GM23338 (cell line): ENCODE data around the gene IGSF11. TPM values are rescaled to one million over a fixed set of nuclear protein-coding genes. Genes with fewer than 3 reads are reported as not detected.

Experiments used
- ATAC-seq: fragments of 200-7000 bp; cut with Tn5 transposase; 3 replicates; pipeline ENCODE4 v1.9.1; 2020
- DNase-seq: peaks from one replicate; pipeline ENCODE4 v3.0.0-alpha.2; 2015; ENCODE audit warnings: low spot score
- H2AFZ ChIP-seq: fragments of 200-600 bp; sonication (generic); 2 replicates; pipeline ENCODE4 v1.8.0; 2016; ENCODE audit warnings: antibody characterized with exemption, mild to moderate bottlenecking, moderate library complexity
- H3F3A ChIP-seq: fragments of 200-600 bp; sonication (generic); replicated peaks from 2 replicates; pipeline ENCODE4 v1.8.0; 2017; ENCODE audit warnings: antibody characterized with exemption, mixed run types, low read depth
- H3K27ac ChIP-seq: fragments of 200-600 bp; sonication (generic); 2 replicates; pipeline ENCODE4 v1.6.1; 2016; ENCODE audit warnings: low read depth
- H3K27me3 ChIP-seq: fragments of 200-600 bp; sonication (generic); 2 replicates; pipeline ENCODE4 v1.8.0; 2016; ENCODE audit warnings: mild to moderate bottlenecking, mixed run types, moderate library complexity; ENCODE audit not compliant: insufficient read depth
- H3K36me3 ChIP-seq: fragments of 200-600 bp; sonication (generic); 2 replicates; pipeline ENCODE4 v1.8.0; 2016; ENCODE audit warnings: mild to moderate bottlenecking; ENCODE audit not compliant: insufficient read depth
- H3K4me1 ChIP-seq: fragments of 200-600 bp; sonication (generic); 2 replicates; pipeline ENCODE4 v1.8.0; 2016; ENCODE audit warnings: mild to moderate bottlenecking, moderate library complexity; ENCODE audit not compliant: insufficient read depth
- H3K4me2 ChIP-seq: fragments of 200-600 bp; sonication (generic); 2 replicates; pipeline ENCODE4 v1.7.1; 2017; ENCODE audit warnings: mixed run types
- H3K4me3 ChIP-seq: fragments of 200-600 bp; sonication (generic); 2 replicates; pipeline ENCODE4 v1.6.1; 2016; ENCODE audit warnings: mixed run types
- H3K79me2 ChIP-seq: fragments of 200-600 bp; sonication (generic); replicated peaks from 2 replicates; pipeline ENCODE4 v1.8.0; 2017; ENCODE audit warnings: mild to moderate bottlenecking; ENCODE audit not compliant: insufficient read depth
- H3K9me2 ChIP-seq: fragments of 200-600 bp; sonication (generic); 2 replicates; pipeline ENCODE4 v1.8.0; 2017; ENCODE audit not compliant: insufficient read depth
- H4K20me1 ChIP-seq: fragments of 200-600 bp; sonication (generic); replicated peaks from 2 replicates; pipeline ENCODE4 v1.8.0; 2017; ENCODE audit warnings: mild to moderate bottlenecking; ENCODE audit not compliant: insufficient read depth
- H3K27ac Mint-ChIP-seq: 2 replicates; pipeline ENCODE4 v1.8.0; 2020; ENCODE audit warnings: inconsistent platforms, mild to moderate bottlenecking, moderate library complexity, mixed read lengths
- H3K27me3 Mint-ChIP-seq: 3 replicates; pipeline ENCODE4 v1.8.0; 2022; ENCODE audit warnings: low read depth, mild to moderate bottlenecking, moderate library complexity, mixed read lengths, inconsistent platforms; ENCODE audit not compliant: insufficient read depth, poor library complexity
- H3K36me3 Mint-ChIP-seq: 3 replicates; pipeline ENCODE4 v1.8.0; 2021; ENCODE audit warnings: low read depth, mild to moderate bottlenecking, inconsistent platforms, moderate library complexity, mixed read lengths
- H3K4me1 Mint-ChIP-seq: 3 replicates; pipeline ENCODE4 v1.8.0; 2020; ENCODE audit warnings: mild to moderate bottlenecking, inconsistent platforms, mixed read lengths
- H3K4me3 Mint-ChIP-seq: 3 replicates; pipeline ENCODE4 v1.8.0; 2021; ENCODE audit warnings: moderate library complexity, mild to moderate bottlenecking, inconsistent platforms, mixed read lengths
- H3K9me3 Mint-ChIP-seq: 3 replicates; pipeline ENCODE4 v1.8.0; 2020; ENCODE audit warnings: moderate library complexity, mild to moderate bottlenecking, inconsistent platforms, mixed read lengths
- CREB1 ChIP-seq: fragments of 250-450 bp; sonication (Bioruptor Pico); IDR thresholded peaks from 2 replicates; pipeline ENCODE4 v1.5.0; 2020; ENCODE audit warnings: low read depth, mild to moderate bottlenecking, moderate library complexity
- EZH2 ChIP-seq: fragments of 200-600 bp; sonication (generic); IDR thresholded peaks from one replicate; pipeline ENCODE4 v1.8.0; 2017; ENCODE audit warnings: antibody characterized with exemption, mild to moderate bottlenecking, low read depth; ENCODE audit not compliant: unreplicated experiment
- EZH2phosphoT487 ChIP-seq: fragments of 200-600 bp; sonication (generic); IDR thresholded peaks from one replicate; pipeline ENCODE4 v1.8.1; 2018; ENCODE audit warnings: antibody characterized with exemption; ENCODE audit not compliant: unreplicated experiment
- JUNB ChIP-seq: IDR thresholded peaks from one replicate; pipeline ENCODE4 v1.6.1; 2016; ENCODE audit warnings: antibody characterized with exemption; ENCODE audit not compliant: unreplicated experiment
- NANOG ChIP-seq: IDR thresholded peaks from 2 replicates; pipeline ENCODE4 v1.6.1; 2016; ENCODE audit warnings: antibody characterized with exemption, borderline replicate concordance
- POLR2AphosphoS5 ChIP-seq: IDR thresholded peaks from 2 replicates; pipeline ENCODE4 v1.6.1; 2016; ENCODE audit warnings: antibody characterized with exemption, low read depth
- STAT1 ChIP-seq: IDR thresholded peaks from one replicate; pipeline ENCODE4 v1.6.1; 2016; ENCODE audit warnings: antibody characterized with exemption; ENCODE audit not compliant: unreplicated experiment
- ZNF114 ChIP-seq: fragments of 250-450 bp; sonication (Bioruptor Pico); IDR thresholded peaks from 2 replicates; pipeline ENCODE4 v1.5.0; 2020; ENCODE audit warnings: mild to moderate bottlenecking, moderate library complexity
- ZNF331 ChIP-seq: fragments of 250-450 bp; sonication (Bioruptor Pico); IDR thresholded peaks from 2 replicates; pipeline ENCODE4 v1.5.0; 2020; ENCODE audit warnings: low read depth, mild to moderate bottlenecking, moderate library complexity
- ZNF462 ChIP-seq: fragments of 250-450 bp; sonication (Bioruptor Pico); IDR thresholded peaks from 2 replicates; pipeline ENCODE4 v1.5.0; 2020; ENCODE audit warnings: mild to moderate bottlenecking, moderate library complexity
- polyA plus RNA-seq: library from polyadenylated mRNA; unstranded; fragments of >200 nt; fragmentation: Nextera tagmentation; extraction: Ambion mirVana; gene quantifications from 2 replicates; pipeline ENCODE4 v1.2.1, GENCODE V29; 2016
- total RNA-seq: library from RNA; depleted of rRNA; stranded (reverse); fragments of >200 nt; shearing (Covaris generic); gene quantifications from 2 replicates; pipeline ENCODE4 v1.2.3, GENCODE V29; 2014
- TF ChIP-seq, protein P1 (sequence below): IDR thresholded peaks from one replicate; pipeline ENCODE4 v1.6.1; 2018; ENCODE audit warnings: antibody characterized with exemption; ENCODE audit not compliant: unreplicated experiment
- TF ChIP-seq, protein P2 (sequence below), 2 experiments: fragments of 200-600 bp in 1 of 2; sonication (generic) in 1 of 2; conservative IDR thresholded peaks; 2 replicates each; pipeline versions ENCODE4 v1.5.1 to v1.6.1; 2016 to 2017; ENCODE audit warnings: antibody characterized with exemption in 2 of 2, low read depth in 2 of 2, mild to moderate bottlenecking in 2 of 2, moderate library complexity in 1 of 2
- TF ChIP-seq, protein P3 (sequence below): IDR thresholded peaks from 2 replicates; pipeline ENCODE4 v1.6.1; 2016; ENCODE audit warnings: antibody characterized with exemption

The IGSF11 gene
- total and polyA plus RNA-seq, 2 experiments from 2014 or later, result 0.68 to 1.8 TPM

DNA sequence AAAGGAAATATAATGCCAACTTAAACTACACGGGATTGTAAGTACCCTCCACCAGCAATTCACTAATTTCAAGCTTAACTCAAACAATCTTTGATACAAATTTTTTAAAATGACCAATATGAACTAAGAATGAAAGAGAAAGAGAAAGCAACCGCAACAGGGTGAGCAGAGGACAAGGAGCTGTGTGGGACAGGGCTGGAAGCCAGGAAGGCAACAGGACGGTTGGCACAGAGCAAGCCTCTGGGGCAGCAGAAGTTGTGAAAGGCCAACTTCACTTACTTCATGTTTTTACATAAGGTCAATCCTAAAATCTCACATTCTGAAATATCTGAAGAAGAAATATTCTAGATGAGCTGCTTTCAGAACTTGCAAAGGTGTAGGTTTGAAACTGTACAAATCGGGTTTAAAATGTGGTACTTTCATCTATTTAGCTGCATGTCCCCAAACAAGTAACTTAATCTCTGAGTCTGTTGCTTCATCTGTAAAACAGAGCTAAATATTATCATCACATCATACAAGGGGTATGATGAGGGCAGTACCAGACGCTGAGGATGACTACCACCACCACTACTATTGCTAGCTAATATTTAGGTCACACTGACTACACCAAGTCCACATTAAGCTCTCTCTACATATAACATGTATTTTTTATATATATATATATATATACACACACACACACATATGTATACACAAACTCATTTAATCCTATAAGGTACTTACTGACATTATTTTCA is 101.7 kb downstream of the IGSF11 start:
- no peak overlapping the region for H3K4me2 ChIP-seq
- no peaks in the 10 kb centered on the region for H3K36me3 ChIP-seq

More for the DNA sequence above, 101.7 kb downstream of the IGSF11 start:
- no peak overlapping the region for H3K27ac Mint-ChIP-seq
- no peaks in the 10 kb centered on the region for H3F3A ChIP-seq
- no peaks in the 10 kb centered on the region for H3K27me3 Mint-ChIP-seq
- H3K36me3 Mint-ChIP-seq, result no peaks in the 10 kb centered on the region
- ATAC-seq (no peak), DNase-seq (no peak)
- no peaks in the 10 kb centered on the region for H3K4me1 ChIP-seq
- H3K4me1 Mint-ChIP-seq, result no peaks in the 10 kb centered on the region
- H2AFZ ChIP-seq, result no peak overlapping the region
- TF ChIP-seq JUNB (no peak), ZNF462 (CRISPR knock-in tag) (no peak), ZNF114 (CRISPR knock-in tag) (no peak), EZH2phosphoT487 (no peak), NANOG (no peak), CREB1 (CRISPR knock-in tag) (no peak), ZNF331 (CRISPR knock-in tag) (no peak), EZH2 (no peak), STAT1 (no peak), POLR2AphosphoS5 (no peak)
- TF ChIP-seq, protein P1, sequence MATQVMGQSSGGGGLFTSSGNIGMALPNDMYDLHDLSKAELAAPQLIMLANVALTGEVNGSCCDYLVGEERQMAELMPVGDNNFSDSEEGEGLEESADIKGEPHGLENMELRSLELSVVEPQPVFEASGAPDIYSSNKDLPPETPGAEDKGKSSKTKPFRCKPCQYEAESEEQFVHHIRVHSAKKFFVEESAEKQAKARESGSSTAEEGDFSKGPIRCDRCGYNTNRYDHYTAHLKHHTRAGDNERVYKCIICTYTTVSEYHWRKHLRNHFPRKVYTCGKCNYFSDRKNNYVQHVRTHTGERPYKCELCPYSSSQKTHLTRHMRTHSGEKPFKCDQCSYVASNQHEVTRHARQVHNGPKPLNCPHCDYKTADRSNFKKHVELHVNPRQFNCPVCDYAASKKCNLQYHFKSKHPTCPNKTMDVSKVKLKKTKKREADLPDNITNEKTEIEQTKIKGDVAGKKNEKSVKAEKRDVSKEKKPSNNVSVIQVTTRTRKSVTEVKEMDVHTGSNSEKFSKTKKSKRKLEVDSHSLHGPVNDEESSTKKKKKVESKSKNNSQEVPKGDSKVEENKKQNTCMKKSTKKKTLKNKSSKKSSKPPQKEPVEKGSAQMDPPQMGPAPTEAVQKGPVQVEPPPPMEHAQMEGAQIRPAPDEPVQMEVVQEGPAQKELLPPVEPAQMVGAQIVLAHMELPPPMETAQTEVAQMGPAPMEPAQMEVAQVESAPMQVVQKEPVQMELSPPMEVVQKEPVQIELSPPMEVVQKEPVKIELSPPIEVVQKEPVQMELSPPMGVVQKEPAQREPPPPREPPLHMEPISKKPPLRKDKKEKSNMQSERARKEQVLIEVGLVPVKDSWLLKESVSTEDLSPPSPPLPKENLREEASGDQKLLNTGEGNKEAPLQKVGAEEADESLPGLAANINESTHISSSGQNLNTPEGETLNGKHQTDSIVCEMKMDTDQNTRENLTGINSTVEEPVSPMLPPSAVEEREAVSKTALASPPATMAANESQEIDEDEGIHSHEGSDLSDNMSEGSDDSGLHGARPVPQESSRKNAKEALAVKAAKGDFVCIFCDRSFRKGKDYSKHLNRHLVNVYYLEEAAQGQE, result no peak
- TF ChIP-seq, protein P2, sequence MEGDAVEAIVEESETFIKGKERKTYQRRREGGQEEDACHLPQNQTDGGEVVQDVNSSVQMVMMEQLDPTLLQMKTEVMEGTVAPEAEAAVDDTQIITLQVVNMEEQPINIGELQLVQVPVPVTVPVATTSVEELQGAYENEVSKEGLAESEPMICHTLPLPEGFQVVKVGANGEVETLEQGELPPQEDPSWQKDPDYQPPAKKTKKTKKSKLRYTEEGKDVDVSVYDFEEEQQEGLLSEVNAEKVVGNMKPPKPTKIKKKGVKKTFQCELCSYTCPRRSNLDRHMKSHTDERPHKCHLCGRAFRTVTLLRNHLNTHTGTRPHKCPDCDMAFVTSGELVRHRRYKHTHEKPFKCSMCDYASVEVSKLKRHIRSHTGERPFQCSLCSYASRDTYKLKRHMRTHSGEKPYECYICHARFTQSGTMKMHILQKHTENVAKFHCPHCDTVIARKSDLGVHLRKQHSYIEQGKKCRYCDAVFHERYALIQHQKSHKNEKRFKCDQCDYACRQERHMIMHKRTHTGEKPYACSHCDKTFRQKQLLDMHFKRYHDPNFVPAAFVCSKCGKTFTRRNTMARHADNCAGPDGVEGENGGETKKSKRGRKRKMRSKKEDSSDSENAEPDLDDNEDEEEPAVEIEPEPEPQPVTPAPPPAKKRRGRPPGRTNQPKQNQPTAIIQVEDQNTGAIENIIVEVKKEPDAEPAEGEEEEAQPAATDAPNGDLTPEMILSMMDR (conservative IDR thresholded peaks at IDR 0.05; ENCODE audit: low read depth in 2 of 2), result no peak
- TF ChIP-seq, protein P3, sequence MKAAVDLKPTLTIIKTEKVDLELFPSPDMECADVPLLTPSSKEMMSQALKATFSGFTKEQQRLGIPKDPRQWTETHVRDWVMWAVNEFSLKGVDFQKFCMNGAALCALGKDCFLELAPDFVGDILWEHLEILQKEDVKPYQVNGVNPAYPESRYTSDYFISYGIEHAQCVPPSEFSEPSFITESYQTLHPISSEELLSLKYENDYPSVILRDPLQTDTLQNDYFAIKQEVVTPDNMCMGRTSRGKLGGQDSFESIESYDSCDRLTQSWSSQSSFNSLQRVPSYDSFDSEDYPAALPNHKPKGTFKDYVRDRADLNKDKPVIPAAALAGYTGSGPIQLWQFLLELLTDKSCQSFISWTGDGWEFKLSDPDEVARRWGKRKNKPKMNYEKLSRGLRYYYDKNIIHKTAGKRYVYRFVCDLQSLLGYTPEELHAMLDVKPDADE, result no peak
- no peaks in the 10 kb centered on the region for H3K9me3 Mint-ChIP-seq
- H3K27me3 ChIP-seq, result no peaks in the 10 kb centered on the region
- no peak overlapping the region for H3K4me3 ChIP-seq
- H3K4me3 Mint-ChIP-seq, result no peak overlapping the region
- H3K79me2 ChIP-seq, result no peaks in the 10 kb centered on the region
- H4K20me1 ChIP-seq, result no peaks in the 10 kb centered on the region
- H3K9me2 ChIP-seq, result no peaks in the 10 kb centered on the region
- no peak overlapping the region for H3K27ac ChIP-seq
